Measurements from ENCODE around the gene EEF1AKMT2.
"Not testable (repeated sequence)": the region's sequence is repeated elsewhere in the genome, so short reads cannot be mapped to it uniquely, and the experiment has no call there.

EEF1AKMT2 gene
- 7.6 to 10.3 (median 9.1) reads per million in 4 experiments for total RNA-seq

GRCh38 chr10:124791547-124792348 is at the start of gene EEF1AKMT2:
EEF1AKMT2 (minus strand) TSS chr10:124791887; CDS start chr10:124791833, 54 bp downstream.
- DNase-seq, result peak; percentile 55

- no peak for DNase-seq
These were observed 46.0 kb upstream of the EEF1AKMT2 start for GRCh38 chr10:124837687-124838086.

- no peak for DNase-seq
These were observed 39.4 kb upstream of the EEF1AKMT2 start for GRCh38 chr10:124831116-124831515.

GRCh38 chr10:124830445-124830844 is 38.8 kb upstream of the EEF1AKMT2 start:
- DNase-seq, result no peak

GRCh38 chr10:124829447-124830115 is 37.9 kb upstream of the EEF1AKMT2 start:
- DNase-seq, result no peak

GRCh38 chr10:124827474-124827873 is 35.8 kb upstream of the EEF1AKMT2 start:
- DNase-seq, result no peak

GRCh38 chr10:124826262-124826661 is 34.6 kb upstream of the EEF1AKMT2 start:
- DNase-seq, result no peak

- DNase-seq, result no peak
These were observed 34.0 kb upstream of the EEF1AKMT2 start for GRCh38 chr10:124825702-124826101.

- not testable (repeated sequence) for DNase-seq
These were observed 33.2 kb upstream of the EEF1AKMT2 start for GRCh38 chr10:124824932-124825331.

GRCh38 chr10:124824507-124824906 is 32.8 kb upstream of the EEF1AKMT2 start:
- DNase-seq, result no peak

- DNase-seq, result no peak
These were observed 29.8 kb upstream of the EEF1AKMT2 start for GRCh38 chr10:124821520-124821919.

GRCh38 chr10:124820121-124820520 is 28.4 kb upstream of the EEF1AKMT2 start:
- DNase-seq, result no peak

- no peak for DNase-seq
These were observed 10.6 kb upstream of the EEF1AKMT2 start for GRCh38 chr10:124802313-124802675.

GRCh38 chr10:124799211-124799610 is 7.5 kb upstream of the EEF1AKMT2 start:
- no peak for DNase-seq

GRCh38 chr10:124798781-124799180 is 7.1 kb upstream of the EEF1AKMT2 start:
- DNase-seq, result no peak

GRCh38 chr10:124798364-124798763 is 6.7 kb upstream of the EEF1AKMT2 start:
- DNase-seq, result no peak

- DNase-seq, result no peak
These were observed 1.3 kb upstream of the EEF1AKMT2 start for GRCh38 chr10:124792998-124793352.

GRCh38 chr10:124782900-124783299 is 8.8 kb downstream of the EEF1AKMT2 start:
- not testable (repeated sequence) for DNase-seq

GRCh38 chr10:124768791-124769190 is 22.9 kb downstream of the EEF1AKMT2 start:
- no peak for DNase-seq

GRCh38 chr10:124765256-124765655 is 26.4 kb downstream of the EEF1AKMT2 start:
- DNase-seq, result no peak

GRCh38 chr10:124763267-124763666 is 28.4 kb downstream of the EEF1AKMT2 start:
- DNase-seq, result no peak

GRCh38 chr10:124762281-124762680 is 29.4 kb downstream of the EEF1AKMT2 start:
- DNase-seq, result no peak

GRCh38 chr10:124756156-124756903 is 35.4 kb downstream of the EEF1AKMT2 start:
- DNase-seq, result no peak

- DNase-seq, result no peak
These were observed 36.1 kb downstream of the EEF1AKMT2 start for GRCh38 chr10:124755581-124755980.
